IPS-18c (cell line): ENCODE measurements around the gene PLCL2.
A peak's percentile ranks its signal among the peaks of the same experiment; 100 is the strongest.

Source experiments
- H3K4me3 ChIP-seq: 2 replicates; pipeline ENCODE4 v1.7.0; 2013; ENCODE audit warnings: low read depth, mild to moderate bottlenecking, low read length, moderate library complexity; ENCODE audit not compliant: insufficient read depth
- H3K9me3 ChIP-seq: one replicate; pipeline ENCODE4 v1.6.1; 2013; ENCODE audit warnings: mild to moderate bottlenecking, low read length, moderate library complexity; ENCODE audit not compliant: control insufficient read depth, insufficient read depth

The PLCL2 gene

DNA sequence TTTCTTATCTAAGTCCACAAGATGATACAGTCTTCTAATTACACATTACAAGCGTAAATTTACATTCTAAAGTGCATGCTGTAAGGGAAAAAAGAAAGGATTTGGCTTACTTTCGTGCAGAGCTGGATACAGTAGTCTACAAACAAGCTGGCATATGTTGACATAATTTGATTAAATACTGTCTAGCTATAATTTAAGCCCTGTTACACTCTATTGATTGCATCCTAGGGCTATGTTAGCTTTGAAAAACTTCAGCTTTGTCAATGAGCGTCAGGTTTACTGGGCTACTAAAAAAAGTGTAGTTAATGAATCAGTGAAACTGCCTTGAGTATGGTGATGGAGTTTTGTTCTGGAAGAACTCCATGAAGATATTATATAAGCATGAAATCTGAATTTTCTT, 24.5 kb upstream of the PLCL2 start:
- Histone ChIP-seq H3K9me3 (no peaks in the 10 kb centered on the region), H3K4me3 (no peak overlapping the region)

DNA sequence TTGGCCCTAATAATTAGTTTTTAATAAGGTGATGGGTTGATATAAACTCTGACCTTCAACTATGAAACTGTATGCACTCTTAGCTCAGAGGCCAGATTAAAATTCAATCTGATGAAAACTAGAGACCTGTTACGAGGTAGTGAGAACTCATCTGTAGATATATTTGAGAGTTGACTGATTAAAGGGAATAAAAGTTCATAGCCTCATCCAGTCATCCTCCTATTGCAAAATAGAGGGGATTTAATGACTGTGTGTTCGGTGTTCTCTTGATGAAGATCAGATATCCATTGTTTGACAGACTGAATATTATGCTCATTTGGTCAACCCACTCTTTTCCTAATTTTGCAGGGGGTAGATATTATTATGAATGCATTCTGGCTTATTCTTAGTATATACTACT, 23.3 kb upstream of the PLCL2 start:
- no peaks in the 10 kb centered on the region for H3K9me3 ChIP-seq
- no peak overlapping the region for H3K4me3 ChIP-seq

DNA sequence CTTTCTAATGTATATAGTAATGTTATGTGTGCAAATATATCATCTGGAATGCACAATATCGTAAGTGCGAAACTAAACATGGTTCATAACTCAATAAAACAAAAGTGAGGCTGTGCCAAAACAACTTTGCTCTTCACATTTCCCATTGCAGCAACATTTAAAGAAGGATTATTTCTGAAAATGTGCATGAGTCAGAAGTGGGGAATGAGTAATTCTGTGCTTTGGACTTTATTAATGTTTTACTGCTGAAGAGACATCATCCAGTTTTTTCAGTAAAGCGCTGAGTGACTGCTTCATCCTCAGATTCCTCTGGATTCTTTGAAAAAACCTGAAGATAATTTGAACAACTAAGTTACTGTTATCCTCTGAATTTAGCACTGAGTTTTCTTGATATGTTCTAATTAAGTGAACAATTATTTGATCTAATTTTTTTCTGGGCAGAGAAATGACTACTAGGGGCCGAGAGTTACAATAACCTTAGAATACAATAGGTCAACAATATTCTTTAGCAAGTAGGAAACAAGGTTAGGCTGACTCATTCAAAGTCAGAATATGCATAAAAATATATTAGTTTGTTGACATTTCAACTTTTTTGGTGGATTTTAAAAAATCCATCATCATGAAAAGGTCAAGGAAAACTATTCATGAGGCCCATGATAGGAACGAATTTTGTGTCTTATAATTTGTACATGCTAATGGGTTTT, 20.0 kb upstream of the PLCL2 start:
- Histone ChIP-seq H3K4me3 (no peak overlapping the region), H3K9me3 (no peaks in the 10 kb centered on the region)

DNA sequence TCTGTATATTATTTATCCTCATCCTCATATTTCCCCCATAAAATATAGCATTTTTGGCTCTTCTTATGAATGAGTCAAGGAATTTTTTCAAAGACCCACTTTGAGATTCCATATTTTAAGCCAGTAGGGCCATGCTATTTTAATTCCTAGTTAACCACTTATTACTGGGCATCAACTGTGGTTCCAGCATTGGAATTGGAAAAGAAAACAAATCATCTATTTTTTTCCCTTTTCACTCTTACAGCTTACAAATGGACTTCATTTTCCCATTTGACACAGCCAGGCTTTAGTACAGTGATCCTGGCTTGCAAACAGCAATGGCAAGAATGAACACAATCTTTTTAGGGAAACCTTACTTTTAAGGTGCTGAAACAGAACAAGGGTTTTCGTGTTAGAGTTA, 19.4 kb upstream of the PLCL2 start:
- Histone ChIP-seq H3K4me3 (no peak overlapping the region), H3K9me3 (no peaks in the 10 kb centered on the region)

DNA sequence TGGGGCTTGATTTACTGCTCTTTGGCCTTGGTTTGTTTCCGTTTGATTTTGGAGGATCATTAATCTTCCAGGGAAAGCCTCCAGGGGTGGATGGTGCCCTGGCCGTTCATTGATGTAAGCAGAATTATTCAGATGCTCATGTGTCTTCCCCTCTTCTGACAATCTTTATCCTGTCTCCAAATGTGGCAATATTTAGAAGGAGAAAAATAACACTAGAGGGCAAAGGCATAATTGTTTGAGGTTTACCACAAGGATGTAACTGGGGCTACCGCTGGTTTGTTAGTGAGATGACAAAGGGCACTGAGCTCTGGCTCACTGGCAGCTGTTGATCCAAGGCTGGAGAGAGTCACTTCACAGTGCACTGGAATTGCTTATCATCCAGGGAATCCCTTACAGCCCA, 18.2 kb upstream of the PLCL2 start:
- no peaks in the 10 kb centered on the region for H3K9me3 ChIP-seq
- H3K4me3 ChIP-seq = no peak overlapping the region

DNA sequence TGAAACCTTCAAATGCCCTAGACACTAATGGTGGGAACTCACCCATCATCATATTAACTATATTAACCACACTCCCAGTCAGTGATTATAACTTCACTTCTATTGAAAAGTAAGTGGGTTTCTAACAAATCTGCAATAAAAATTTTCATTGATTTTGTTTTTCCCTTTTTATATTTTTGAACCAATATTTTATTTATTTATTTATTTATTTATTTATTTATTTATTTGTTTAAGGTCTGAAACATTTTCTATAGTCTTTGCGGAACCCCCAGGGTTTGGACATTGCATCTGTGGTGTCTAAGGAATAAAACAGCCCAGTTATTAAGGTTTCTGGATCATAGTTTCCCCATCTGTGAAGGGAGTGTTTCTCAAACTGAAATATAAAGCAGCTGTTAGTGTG, 16.2 kb upstream of the PLCL2 start:
- H3K9me3 ChIP-seq = no peaks in the 10 kb centered on the region
- H3K4me3 ChIP-seq = no peak overlapping the region

DNA sequence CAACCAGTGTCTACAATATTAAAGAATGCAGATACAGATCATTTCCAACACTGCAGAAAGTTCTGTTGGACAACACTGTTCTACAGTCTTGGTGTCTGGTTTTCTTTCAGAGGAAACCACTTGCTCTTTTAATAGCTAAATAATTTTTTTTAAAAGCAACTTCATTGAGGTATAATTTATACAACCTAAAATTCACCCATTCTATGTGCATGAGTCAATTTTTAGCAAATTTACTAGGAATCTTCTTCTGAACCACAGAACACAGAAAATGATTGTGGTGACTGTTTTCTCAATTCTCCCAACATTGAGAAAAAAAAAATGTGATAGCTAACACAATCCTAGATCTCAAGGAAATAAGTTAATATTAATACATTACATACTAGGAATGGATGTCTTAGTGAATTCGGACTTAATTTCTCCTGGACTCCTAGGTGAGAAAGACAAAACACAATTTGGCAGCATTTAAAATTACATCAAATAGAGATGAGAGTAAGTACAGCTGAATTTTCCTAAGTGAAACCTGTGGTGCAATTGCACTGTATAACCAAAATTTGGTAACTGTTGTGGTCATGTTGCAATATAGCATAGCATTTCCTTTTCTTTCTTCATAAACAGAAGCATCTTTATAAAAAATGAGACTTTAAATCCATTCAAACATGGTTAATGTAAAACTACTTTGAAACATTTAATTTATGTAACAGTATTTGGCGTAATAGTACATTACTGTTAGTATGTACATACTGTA, 15.3 kb upstream of the PLCL2 start:
- no peaks in the 10 kb centered on the region for H3K9me3 ChIP-seq
- no peak overlapping the region for H3K4me3 ChIP-seq

DNA sequence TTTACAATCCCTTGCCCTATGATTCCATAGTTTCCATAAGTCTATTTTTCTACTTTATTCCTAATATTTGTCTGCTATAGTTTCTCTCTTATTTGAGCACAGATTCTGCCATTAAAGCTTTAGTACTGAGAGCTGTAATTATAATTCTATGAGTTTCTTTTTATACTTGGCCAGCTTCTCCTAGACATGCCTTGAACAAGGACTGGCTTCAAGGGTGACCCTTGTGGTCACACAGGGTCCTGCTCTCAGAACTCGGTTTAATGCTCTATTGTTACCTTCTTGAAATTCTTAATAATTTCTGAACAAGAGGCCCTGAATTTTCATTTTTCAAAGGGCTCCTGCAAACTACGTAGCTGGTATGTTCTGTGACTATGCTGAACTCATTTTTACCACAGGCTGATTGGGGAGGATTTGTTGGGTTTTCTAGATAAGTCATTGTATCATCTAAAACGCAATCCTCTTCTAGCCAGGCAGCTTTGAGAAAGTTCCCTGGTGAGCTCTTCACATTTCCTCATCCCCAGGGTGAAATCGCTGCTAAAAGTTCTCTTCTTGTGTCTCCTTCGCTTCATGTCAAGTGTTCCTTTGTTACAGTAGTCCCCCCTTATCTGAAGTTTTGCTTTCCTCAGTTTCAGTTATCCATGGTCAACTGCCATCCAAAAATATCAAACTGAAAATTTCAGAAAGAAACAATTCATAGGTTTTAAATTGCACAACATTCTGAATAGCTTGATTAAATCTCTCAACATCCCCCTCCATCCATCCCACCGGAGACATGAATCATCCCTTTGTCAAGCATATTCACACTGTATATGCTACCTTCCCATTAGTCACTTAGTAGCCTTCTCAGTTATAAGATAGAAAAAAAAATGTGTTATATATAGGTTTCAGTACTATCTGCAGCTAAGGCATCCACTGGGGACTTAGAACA, 12.6 kb upstream of the PLCL2 start:
- H3K4me3 ChIP-seq = no peak overlapping the region
- H3K9me3 ChIP-seq = no peaks in the 10 kb centered on the region

DNA sequence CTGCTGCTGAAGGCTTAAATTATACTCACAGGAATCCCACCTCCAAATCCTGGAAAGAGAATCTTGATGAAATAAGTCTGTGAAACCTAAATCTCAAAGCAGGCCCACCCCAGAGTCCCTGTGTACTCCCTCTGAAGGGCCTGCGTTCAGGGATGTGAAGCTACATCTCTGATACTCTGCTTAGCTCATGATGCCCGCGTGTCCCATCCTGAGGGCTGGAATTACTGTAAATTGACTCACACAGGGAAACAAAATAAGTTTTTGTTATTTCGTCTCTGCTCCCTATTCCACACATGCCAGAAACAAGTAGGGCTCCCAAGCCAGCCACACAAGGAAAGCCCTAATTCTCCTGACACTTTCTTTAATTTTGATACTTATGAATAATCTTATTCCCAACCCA, 10.9 kb upstream of the PLCL2 start:
- H3K9me3 ChIP-seq = no peaks in the 10 kb centered on the region
- H3K4me3 ChIP-seq = no peak overlapping the region

DNA sequence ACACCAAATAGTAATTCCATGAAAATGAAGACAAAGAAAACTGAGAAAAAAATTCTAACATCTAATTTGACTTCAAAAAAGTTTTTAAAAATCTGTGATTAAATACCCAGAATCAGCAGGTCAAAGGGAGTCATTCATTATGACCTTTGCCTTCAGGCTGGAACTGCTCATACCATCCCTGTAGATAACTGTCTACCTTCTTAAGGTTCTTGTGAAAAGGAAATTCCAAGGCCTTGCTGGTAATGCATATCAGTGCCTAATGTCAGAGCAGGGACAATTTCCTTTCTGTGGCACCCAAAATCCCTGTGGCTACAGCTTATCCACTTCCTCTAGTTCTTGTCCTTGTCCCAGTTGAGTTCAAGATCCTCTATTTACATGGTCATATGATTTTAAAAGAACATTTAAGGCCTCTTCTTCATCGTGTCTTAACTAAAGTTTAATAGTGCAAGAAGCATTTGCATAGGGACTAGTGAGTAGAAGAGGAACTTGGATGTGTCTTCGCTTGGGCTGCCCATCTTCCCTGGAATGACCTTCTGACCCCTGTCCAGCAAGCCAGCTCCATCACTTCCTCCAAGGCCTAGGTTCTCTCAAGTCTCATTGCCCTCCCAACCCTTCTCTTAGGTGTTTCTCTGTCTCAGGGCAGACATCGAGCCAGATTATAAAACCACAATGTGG, 8.7 kb upstream of the PLCL2 start:
- H3K4me3 ChIP-seq = no peak overlapping the region
- H3K9me3 ChIP-seq = no peaks in the 10 kb centered on the region

DNA sequence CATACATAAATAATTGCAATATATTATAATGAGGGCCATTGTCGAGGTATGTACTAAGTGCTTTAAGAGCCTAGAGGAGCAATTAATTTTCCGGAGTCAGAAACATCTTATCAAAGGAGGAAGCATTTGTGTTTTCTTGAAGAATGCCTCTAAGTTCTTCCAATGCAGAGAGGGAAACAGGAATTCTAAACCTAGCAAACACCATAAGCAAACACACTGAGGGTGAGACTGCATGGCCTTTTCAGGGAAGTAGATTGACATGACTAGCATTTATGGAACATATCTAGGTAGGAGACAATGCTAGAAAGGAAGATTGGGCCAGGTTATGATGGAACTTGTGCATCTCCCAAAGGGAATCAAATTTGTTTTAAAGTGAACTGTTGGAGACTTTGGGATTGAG, 7.2 kb upstream of the PLCL2 start:
- H3K4me3 ChIP-seq = no peak overlapping the region
- peaks cover 2% of the 10 kb centered on the region for H3K9me3 ChIP-seq

DNA sequence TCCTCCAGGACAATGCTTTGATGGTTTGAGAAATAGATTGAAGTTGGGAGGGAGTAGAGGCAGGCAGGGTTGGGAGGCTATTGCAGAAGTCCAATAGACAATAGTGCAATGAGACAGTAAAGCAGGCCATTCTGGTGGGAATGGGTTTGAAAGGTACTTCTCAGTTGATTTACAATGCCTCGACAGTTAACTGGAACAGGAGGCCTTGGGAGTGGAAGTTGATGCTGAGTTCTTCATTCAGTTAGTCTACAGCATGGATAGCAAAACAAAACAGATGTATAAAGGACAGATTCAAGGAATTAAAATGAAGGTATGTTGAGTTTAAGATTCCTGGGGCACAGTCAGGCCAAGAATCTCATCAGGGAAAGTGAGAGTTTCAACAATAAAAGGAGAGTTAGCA, 6.8 kb upstream of the PLCL2 start:
- no peak overlapping the region for H3K4me3 ChIP-seq
- H3K9me3 ChIP-seq = peaks cover 2% of the 10 kb centered on the region

DNA sequence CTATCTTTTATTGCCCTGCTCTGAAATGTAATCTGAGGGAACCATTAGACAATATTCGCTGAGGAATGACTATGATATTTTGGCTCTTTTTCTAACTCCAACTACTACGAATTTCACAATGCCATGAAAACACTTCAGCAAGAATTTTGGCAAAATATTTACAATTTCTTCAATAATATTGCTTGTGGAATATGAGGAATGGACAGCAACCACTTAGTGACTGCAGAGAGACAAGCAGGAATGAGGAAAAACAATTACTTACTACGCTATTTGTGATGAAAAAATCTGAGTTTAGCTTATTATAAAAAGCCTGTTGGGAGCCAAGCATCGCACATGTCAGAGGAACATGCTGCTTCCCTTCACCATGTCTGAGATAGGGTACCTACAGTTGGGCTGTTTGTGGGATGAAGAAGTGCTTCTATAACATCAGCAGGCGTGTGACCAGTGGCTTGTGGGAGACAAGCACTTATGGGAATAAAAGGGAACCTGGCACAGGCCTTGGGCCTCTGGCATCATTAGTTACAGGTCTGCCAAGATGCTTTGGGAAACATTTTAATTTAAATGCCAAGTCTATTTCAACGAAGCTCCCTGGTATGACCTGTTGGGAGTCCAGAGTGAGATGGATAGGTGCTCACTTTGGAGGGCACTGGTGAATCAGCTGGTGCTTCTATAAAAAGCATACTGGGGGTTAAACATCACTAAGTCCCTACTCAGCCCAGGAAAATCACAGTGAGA, 2.7 kb upstream of the PLCL2 start:
- H3K4me3 ChIP-seq = no peak overlapping the region
- peaks cover 2% of the 10 kb centered on the region for H3K9me3 ChIP-seq

DNA sequence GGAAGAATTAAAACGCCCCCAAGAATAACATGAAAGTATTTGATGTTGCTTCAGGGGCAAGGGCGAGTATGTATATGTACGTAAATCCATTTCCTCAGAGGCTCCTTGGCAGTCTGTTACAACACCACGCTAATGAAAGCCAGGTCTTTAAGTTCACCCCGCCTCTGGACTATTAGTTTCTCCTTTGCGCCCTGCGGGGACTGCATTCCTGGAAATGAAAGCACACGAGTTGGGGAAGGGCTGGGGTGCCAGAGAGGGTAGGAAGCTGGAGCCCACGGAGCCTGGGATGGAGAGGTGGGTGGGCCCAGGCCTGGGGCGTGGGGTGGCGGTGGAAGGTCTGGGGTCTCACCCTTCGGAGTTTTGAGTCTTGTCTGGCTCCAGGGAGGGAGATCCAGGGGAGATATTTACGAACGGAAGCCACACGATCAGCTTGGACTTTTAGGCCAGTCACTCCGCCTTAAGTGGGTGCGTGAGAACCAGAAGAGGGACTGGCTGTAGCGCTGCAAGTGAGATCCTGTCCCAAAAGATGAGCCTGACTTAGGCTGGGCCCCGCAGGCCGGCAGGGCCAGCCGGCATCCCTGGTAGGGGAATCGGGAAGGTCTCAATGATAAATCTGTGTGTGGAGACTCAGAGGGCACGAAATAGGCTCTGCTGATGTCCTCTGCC, 1.6 kb upstream of the PLCL2 start:
- H3K4me3 ChIP-seq = peak overlapping the region; percentile 72; the same call in 1 of the 2 replicates
- peaks cover 2% of the 10 kb centered on the region for H3K9me3 ChIP-seq

DNA sequence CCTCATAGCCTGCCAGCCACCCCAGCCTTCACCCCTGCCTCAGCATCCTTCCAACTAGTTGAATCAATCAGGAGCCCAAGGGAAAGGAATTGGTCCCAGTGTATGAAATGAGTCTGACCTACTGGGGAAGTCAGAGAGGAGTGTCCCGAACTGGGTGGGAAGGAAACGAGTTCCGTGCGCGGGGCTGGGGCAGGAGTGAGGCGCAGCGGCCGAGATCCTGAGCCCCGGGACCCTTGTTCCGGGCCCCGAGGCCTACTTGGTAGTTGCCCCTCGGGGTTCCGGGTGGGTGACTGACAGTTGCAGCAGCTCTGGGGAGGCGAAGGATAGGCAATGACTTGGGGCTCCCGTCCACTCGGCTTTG, 1.1 kb upstream of the PLCL2 start:
- H3K9me3 ChIP-seq = peaks cover 2% of the 10 kb centered on the region
- H3K4me3 ChIP-seq = peak overlapping the region; percentile 72; the same call in 1 of the 2 replicates

DNA sequence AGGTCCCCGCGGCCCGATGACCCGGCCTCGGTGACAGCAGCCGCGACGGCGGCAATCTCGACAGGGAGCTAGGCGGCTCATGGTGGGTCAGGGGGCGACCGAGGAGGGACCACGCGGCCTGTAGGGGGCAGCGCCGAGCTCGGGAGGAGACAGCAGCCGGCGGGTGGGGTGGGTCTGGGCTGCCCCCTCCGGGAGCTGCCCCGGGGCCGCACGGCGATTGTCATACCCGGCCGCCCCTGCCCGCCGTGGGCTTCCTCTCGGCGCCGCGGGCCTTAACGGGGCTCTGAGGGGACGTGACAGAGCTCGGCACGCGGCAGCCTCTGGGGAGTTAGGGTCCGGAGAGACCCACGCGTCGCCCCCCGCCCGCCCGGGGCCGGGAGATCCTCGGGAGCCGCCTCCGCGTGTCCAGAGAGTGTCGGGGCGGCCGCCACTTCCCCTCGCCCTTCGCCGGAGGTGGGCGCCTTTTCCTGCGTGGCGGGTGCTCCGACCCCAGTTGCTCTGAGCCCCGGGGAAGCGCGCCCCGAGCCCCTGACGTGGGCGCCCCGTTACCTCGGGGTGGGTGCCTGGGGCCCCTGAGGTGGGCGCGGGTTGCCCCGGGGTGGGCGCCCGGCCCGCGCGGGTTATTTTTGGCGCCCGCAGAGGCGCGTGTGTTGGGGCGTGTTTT, 539 bp upstream of the PLCL2 start:
- peak overlapping the region; percentile 72 for H3K4me3 ChIP-seq

More for the DNA sequence above, 539 bp upstream of the PLCL2 start:
- peaks cover 2% of the 10 kb centered on the region for H3K9me3 ChIP-seq
